AG10803 (cell line): ENCODE results near the gene VAV2.

Experiments
- DNase-seq: peaks from one replicate; pipeline ENCODE4 v3.0.0; 2010; ENCODE audit warnings: low read depth
- H3K4me3 ChIP-seq: 2 replicates; pipeline ENCODE4 v1.5.1; 2011; ENCODE audit warnings: mild to moderate bottlenecking, low read length, control low read depth
- TF ChIP-seq, protein P1 (sequence below): conservative IDR thresholded peaks from 2 replicates; pipeline ENCODE4 v1.5.1; 2011; ENCODE audit warnings: mild to moderate bottlenecking, low read length, control low read depth, inconsistent platforms

Gene VAV2

DNA sequence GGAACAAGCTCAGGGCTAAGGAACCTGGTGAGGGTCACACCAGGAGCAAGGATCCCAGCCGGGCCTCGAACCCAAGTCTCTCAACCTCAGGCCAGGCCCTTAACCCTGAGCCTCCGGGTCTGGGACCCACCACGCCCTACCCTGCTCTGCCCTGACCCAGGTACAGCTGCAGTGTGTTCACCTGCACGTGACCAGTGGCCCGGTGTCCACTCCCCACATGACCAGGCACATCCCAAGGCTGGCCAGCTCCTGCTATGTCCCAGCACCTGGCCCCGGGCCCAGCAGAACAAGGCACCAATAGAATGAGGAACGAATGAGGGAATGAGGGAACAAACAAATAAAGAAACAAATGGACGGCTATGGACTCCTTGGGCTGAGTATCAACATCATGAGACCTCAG is 142.0 kb downstream of the VAV2 start:
- no peak overlapping the region for H3K4me3 ChIP-seq
- no peak for DNase-seq
- TF ChIP-seq, protein P1, sequence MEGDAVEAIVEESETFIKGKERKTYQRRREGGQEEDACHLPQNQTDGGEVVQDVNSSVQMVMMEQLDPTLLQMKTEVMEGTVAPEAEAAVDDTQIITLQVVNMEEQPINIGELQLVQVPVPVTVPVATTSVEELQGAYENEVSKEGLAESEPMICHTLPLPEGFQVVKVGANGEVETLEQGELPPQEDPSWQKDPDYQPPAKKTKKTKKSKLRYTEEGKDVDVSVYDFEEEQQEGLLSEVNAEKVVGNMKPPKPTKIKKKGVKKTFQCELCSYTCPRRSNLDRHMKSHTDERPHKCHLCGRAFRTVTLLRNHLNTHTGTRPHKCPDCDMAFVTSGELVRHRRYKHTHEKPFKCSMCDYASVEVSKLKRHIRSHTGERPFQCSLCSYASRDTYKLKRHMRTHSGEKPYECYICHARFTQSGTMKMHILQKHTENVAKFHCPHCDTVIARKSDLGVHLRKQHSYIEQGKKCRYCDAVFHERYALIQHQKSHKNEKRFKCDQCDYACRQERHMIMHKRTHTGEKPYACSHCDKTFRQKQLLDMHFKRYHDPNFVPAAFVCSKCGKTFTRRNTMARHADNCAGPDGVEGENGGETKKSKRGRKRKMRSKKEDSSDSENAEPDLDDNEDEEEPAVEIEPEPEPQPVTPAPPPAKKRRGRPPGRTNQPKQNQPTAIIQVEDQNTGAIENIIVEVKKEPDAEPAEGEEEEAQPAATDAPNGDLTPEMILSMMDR, result no peak

DNA sequence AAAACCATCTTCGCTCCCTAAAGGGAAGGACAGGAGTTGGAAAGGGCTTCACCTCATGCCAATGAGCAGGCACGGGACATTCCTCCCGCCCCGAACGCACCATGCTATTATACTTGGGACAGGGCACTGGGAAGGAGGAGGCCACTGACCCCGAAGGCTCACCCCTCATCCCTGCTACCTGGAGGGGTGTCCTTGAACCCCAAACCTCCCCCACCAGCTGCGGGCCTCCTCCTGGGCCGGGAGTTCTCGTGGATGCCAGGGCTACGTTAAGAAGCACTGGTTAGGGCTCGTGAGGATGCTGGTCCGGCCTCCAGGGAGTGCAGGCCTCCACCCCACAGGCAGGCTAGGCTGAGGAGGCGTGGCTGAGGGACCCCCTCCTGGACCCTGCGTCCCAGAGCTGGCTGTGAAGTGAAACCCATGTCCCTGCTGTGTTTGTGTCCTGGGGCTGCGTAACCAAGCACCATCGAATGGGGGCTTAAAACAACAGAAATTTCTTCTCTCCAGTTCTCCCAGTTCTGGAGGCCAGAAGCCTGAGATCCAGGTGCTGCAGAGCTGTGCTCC is 142.9 kb downstream of the VAV2 start:
- no peak overlapping the region for H3K4me3 ChIP-seq
- no peak for DNase-seq
- TF ChIP-seq, protein P1, result no peak

DNA sequence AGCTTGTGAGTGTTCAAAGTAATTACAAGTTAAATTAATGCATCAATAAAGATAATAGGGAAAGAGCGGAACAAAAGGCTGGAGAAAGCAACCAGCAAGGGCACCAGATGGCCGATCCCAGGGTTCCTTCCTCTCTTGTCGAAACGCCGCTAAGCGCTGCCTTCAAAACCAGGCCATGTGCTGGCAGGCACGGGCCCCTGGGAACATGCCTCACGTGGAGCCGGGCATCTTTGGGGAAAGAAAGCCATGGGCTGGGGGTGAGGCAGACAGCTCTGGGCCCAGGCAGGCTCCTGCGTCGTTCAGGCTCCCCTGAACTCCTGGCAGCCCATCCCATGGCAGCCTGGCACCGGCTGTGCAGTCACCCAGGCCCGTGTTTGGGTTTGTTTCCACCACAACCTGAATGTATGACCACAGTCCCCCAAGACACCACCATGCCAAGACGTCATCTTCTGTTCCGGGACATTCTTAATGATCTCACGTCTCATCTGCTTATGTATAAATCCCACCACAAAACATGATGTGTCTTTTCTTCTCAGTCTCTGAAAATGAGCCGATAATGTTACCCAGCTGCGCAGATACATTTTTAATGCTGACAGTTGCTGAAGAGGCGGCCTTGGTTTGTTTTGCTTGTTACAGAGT is 143.5 kb downstream of the VAV2 start:
- no peak for DNase-seq
- TF ChIP-seq, protein P1, result no peak
- H3K4me3 ChIP-seq, result no peak overlapping the region

DNA sequence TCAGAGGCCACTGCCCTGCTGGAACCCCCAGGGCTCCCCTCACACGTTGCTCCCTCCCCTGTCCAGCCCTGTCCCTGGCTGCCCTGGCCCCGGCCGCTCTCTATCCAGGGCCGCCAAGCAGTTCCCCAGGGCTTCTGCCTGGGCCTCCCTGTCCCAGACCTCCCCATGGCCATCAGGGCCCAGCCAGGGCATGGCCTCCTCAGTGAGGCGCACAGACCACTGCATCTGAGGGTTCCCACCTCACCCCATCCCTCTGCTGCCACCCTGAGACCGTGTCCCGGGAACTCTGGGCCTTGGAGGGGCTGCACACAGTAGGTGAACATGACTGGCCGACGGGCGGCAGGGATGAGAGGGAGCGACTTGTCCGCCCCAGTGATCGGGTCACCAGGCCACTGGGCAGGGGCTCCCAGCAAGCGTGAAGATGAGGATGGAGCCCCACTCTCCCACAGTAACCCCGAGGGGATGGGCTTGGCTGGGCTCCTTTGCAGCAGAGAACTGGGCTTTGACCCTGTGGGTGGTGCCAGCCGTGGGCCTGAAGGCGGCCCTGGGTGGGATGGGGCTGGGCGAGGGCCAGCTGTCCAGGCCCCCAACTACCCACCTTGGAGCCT is 145.5 kb downstream of the VAV2 start:
- no peak for DNase-seq
- H3K4me3 ChIP-seq, result no peak overlapping the region
- TF ChIP-seq, protein P1, result no peak

DNA sequence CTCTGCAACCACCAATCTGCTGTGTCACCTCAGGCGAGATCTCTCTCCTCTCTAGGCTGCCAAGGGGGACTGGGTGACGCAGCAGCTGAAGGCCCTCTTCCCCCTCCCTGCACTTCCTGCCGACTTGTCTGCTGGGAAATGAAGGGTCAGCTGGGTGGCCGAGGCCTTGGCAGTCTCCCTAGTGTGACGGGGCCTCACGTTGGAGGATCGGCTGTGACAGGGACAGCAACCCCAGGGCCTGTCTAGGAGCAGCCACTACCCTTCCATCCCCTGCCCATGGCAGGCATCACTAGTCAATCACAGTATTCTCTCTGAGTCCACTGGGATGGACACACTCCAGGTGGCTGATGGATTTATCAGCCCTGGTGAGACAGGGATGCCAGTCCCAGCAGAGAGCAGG is 146.7 kb downstream of the VAV2 start:
- H3K4me3 ChIP-seq, result no peak overlapping the region
- peak; percentile 16 for DNase-seq
- TF ChIP-seq, protein P1, result no peak

DNA sequence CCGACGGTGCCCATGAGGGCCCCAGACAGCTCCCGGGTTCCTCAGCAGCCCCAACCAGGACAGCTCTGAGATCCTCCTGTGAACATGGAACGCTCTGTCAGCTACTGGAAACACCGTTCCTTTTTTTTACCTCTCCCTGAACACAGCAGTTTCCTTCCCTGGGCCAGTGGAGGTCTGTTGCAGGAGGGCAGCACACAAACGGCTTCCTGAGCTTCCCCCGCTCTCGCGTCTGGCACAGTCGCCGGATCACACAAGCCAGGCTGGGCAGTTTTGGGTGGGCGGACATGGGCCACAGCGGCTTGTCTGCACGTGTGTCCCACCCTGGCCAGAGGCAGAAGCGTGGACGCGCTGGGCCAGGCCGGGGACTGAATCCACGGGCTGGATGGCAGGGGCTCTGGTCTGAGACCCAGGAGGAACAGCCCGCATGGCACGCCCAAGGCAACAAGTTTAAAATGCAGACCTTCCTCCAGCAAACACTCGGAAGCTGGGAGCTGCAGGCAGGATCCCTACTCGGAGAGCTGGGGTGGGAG is 147.2 kb downstream of the VAV2 start:
- TF ChIP-seq, protein P1, result no peak
- H3K4me3 ChIP-seq, result no peak overlapping the region
- no peak for DNase-seq

DNA sequence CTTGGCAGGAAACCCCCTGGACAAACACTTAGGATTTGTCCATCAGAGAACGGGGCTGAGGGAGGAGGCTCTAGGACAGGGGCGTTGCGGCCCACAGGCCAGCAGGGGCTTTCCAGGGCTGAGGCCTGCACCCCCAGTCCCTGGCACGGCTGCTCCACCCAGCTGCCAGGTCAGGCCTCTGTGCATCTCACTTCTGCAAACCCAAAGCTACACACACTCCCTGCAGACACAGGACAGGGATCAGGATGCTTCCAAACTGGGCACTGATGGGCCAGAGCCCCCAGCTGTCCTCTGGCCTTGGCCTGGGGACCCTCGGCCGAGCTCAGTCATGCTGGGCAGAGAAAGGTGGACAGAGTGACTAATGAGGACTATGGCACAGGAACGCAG is 147.7 kb downstream of the VAV2 start:
- TF ChIP-seq, protein P1, result no peak
- DNase-seq, result no peak
- no peak overlapping the region for H3K4me3 ChIP-seq
